NCI-H1694 treated with DMSO at 0.1 percent for 48 hours (cell line): ENCODE results near the gene NUDT16L1.
"Not testable (repeated sequence)": the region's sequence is repeated elsewhere in the genome, so short reads cannot be mapped to it uniquely, and the experiment has no call there.

ENCODE experiments used
- DNase-seq: peaks from one replicate; lab custom pipeline; 2025; lab: John Stamatoyannopoulos, UW

NUDT16L1 gene

GRCh38 chr16:4693296-4693955 is at the start of gene NUDT16L1:
TSS of gene NUDT16L1 (plus strand) at chr16:4693562. CDS start at chr16:4693727, 165 bp downstream.
- peak; percentile 88 for DNase-seq

- no peak for DNase-seq
These were observed 46.4 kb upstream of the NUDT16L1 start for GRCh38 chr16:4646773-4647643.

- no peak for DNase-seq
These were observed 45.8 kb upstream of the NUDT16L1 start for GRCh38 chr16:4647644-4647980.

GRCh38 chr16:4648917-4649316 is 44.4 kb upstream of the NUDT16L1 start:
- no peak for DNase-seq

- DNase-seq, result no peak
These were observed 43.5 kb upstream of the NUDT16L1 start for GRCh38 chr16:4649744-4650442.

GRCh38 chr16:4650443-4651074 is 42.8 kb upstream of the NUDT16L1 start:
- DNase-seq, result not testable (repeated sequence)

GRCh38 chr16:4651827-4652226 is 41.5 kb upstream of the NUDT16L1 start:
- DNase-seq, result no peak

- DNase-seq, result no peak
These were observed 40.8 kb upstream of the NUDT16L1 start for GRCh38 chr16:4652561-4652960.

- no peak for DNase-seq
These were observed 39.1 kb upstream of the NUDT16L1 start for GRCh38 chr16:4654011-4654963.

- no peak for DNase-seq
These were observed 38.3 kb upstream of the NUDT16L1 start for GRCh38 chr16:4654964-4655590.

- DNase-seq, result no peak
These were observed 37.6 kb upstream of the NUDT16L1 start for GRCh38 chr16:4655801-4656200.

- no peak for DNase-seq
These were observed 37.1 kb upstream of the NUDT16L1 start for GRCh38 chr16:4656221-4656620.

GRCh38 chr16:4656695-4657686 is 36.4 kb upstream of the NUDT16L1 start:
- DNase-seq, result no peak

GRCh38 chr16:4659363-4660353 is 33.7 kb upstream of the NUDT16L1 start:
- no peak for DNase-seq

- DNase-seq, result no peak
These were observed 32.8 kb upstream of the NUDT16L1 start for GRCh38 chr16:4660454-4661007.

- peak; percentile 76 for DNase-seq
These were observed 31.7 kb upstream of the NUDT16L1 start for GRCh38 chr16:4661661-4662060.

- DNase-seq, result no peak
These were observed 29.9 kb upstream of the NUDT16L1 start for GRCh38 chr16:4663465-4663776.
